IMR-90 (cell line): ENCODE results near the gene DAB2.

Source experiments
- CEBPB ChIP-seq: IDR thresholded peaks from 2 replicates; pipeline ENCODE4 v1.6.1; 2012; ENCODE audit warnings: low read depth, low read length, improper control_type of control experiment
- CTCF ChIP-seq: conservative IDR thresholded peaks from 2 replicates; pipeline ENCODE4 v1.5.1; 2012; ENCODE audit warnings: mild to moderate bottlenecking, low read depth, low read length, improper control_type of control experiment
- ELK1 ChIP-seq: fragments of 150-350 bp; IDR thresholded peaks from 2 replicates; pipeline ENCODE4 v1.6.1; 2016; ENCODE audit warnings: low read depth, mild to moderate bottlenecking, low read length, moderate library complexity, borderline replicate concordance
- MAZ ChIP-seq: IDR thresholded peaks from 2 replicates; pipeline ENCODE4 v1.6.1; 2012; ENCODE audit warnings: low read depth, mild to moderate bottlenecking, low read length, improper control_type of control experiment, moderate library complexity, borderline replicate concordance
- MXI1 ChIP-seq: IDR thresholded peaks from 2 replicates; pipeline ENCODE4 v1.6.1; 2012; ENCODE audit warnings: low read depth, mild to moderate bottlenecking, low read length, moderate library complexity, borderline replicate concordance
- NFE2L2 ChIP-seq: fragments of 150-350 bp; IDR thresholded peaks from 2 replicates; pipeline ENCODE4 v1.6.1; 2016; ENCODE audit warnings: low read depth, mild to moderate bottlenecking, low read length
- POLR2A ChIP-seq: IDR thresholded peaks from 2 replicates; pipeline ENCODE4 v1.6.1; 2012; ENCODE audit warnings: mild to moderate bottlenecking, low read depth, low read length
- RAD21 ChIP-seq: IDR thresholded peaks from 2 replicates; pipeline ENCODE4 v1.6.1; 2012; ENCODE audit warnings: low read length, improper control_type of control experiment
- RCOR1 ChIP-seq: IDR thresholded peaks from 2 replicates; pipeline ENCODE4 v1.6.1; 2012; ENCODE audit warnings: mild to moderate bottlenecking, low read length, improper control_type of control experiment; ENCODE audit not compliant: insufficient replicate concordance
- SMC3 ChIP-seq: fragments of 150-350 bp; IDR thresholded peaks from 2 replicates; pipeline ENCODE4 v1.6.1; 2016; ENCODE audit warnings: low read depth, mild to moderate bottlenecking, antibody characterized with exemption, low read length, moderate library complexity
- USF2 ChIP-seq: fragments of 150-350 bp; IDR thresholded peaks from 2 replicates; pipeline ENCODE4 v1.6.1; 2017; ENCODE audit warnings: mild to moderate bottlenecking, antibody characterized with exemption, low read length, low read depth

- no peak for TF ChIP-seq SMC3
- TF ChIP-seq CTCF, result no peak
- no peak for TF ChIP-seq RAD21
- no peak for TF ChIP-seq USF2
- no peak for TF ChIP-seq CEBPB
- TF ChIP-seq POLR2A, result no peak
- no peak for TF ChIP-seq ELK1
- no peak for TF ChIP-seq MXI1
- TF ChIP-seq MAZ, result no peak
- TF ChIP-seq RCOR1, result no peak
- no peak for TF ChIP-seq NFE2L2
Observed at GRCh38 chr5:39422036-39422606, 2.7 kb downstream of the DAB2 start.
